HK-2 (cell line): Measurements from ENCODE around the gene C2orf42.
A peak's percentile ranks its signal among the peaks of the same experiment; 100 is the strongest.
"Not testable (repeated sequence)": the region's sequence is repeated elsewhere in the genome, so short reads cannot be mapped to it uniquely, and the experiment has no call there.

Experiments used
- DNase-seq: peaks from one replicate; pipeline ENCODE4 v3.0.0-alpha.2; 2018; ENCODE audit not compliant: unreplicated experiment

The C2orf42 gene

GRCh38 chr2:70190418-70191243 lies at the start of gene C2orf42:
Gene C2orf42 (minus strand): TSS chr2:70191019. CDS start chr2:70181985, 9,034 bp downstream.
- peak; percentile 96 for DNase-seq

GRCh38 chr2:70240599-70240998 lies 49.8 kb upstream of the C2orf42 start:
- no peak for DNase-seq

- DNase-seq = no peak
Measured at GRCh38 chr2:70233926-70234325, 43.1 kb upstream of the C2orf42 start.

GRCh38 chr2:70226781-70227180 lies 36.0 kb upstream of the C2orf42 start:
- no peak for DNase-seq

- DNase-seq = peak; percentile 48
Measured at GRCh38 chr2:70223305-70223704, 32.5 kb upstream of the C2orf42 start.

GRCh38 chr2:70214953-70215549 lies 24.2 kb upstream of the C2orf42 start:
- no peak for DNase-seq

- no peak for DNase-seq
Measured at GRCh38 chr2:70214365-70214764, 23.5 kb upstream of the C2orf42 start.

GRCh38 chr2:70212298-70212932 lies 21.6 kb upstream of the C2orf42 start:
- no peak for DNase-seq

- DNase-seq = no peak
Measured at GRCh38 chr2:70211595-70211994, 20.8 kb upstream of the C2orf42 start.

GRCh38 chr2:70204452-70204851 lies 13.6 kb upstream of the C2orf42 start:
- no peak for DNase-seq

- no peak for DNase-seq
Measured at GRCh38 chr2:70203086-70203485, 12.3 kb upstream of the C2orf42 start.

- no peak for DNase-seq
Measured at GRCh38 chr2:70202236-70202806, 11.5 kb upstream of the C2orf42 start.

- DNase-seq = no peak
Measured at GRCh38 chr2:70201831-70202230, 11.0 kb upstream of the C2orf42 start.

- DNase-seq = no peak
Measured at GRCh38 chr2:70201225-70201768, 10.5 kb upstream of the C2orf42 start.

- no peak for DNase-seq
Measured at GRCh38 chr2:70199320-70199864, 8.6 kb upstream of the C2orf42 start.

GRCh38 chr2:70192516-70192915 lies 1.7 kb upstream of the C2orf42 start:
- DNase-seq = no peak

GRCh38 chr2:70191244-70191735 lies 471 bp upstream of the C2orf42 start:
- no peak for DNase-seq

GRCh38 chr2:70188460-70188859 lies 2.4 kb downstream of the C2orf42 start:
- DNase-seq = no peak

- not testable (repeated sequence) for DNase-seq
Measured at GRCh38 chr2:70187170-70187569, 3.6 kb downstream of the C2orf42 start.

GRCh38 chr2:70182689-70183088 lies 8.1 kb downstream of the C2orf42 start:
- DNase-seq = no peak

- no peak for DNase-seq
Measured at GRCh38 chr2:70181363-70181956, 9.4 kb downstream of the C2orf42 start.
